Psoas muscle (tissue), 8 donors: ENCODE data around the gene CDH4. TPM values are rescaled to one million over a fixed set of nuclear protein-coding genes. Genes with fewer than 3 reads are reported as not detected.
A peak's percentile ranks its signal among the peaks of the same experiment; 100 is the strongest.

Experiments used
- ATAC-seq, 4 donors: fragments of 200-7000 bp; cut with Tn5 transposase; one replicate each; pipeline ENCODE4 v1.9.1; 2020; ENCODE audit warnings: moderate library complexity in 3 of 4, mild to moderate bottlenecking in 2 of 4
- DNase-seq, 2 donors: peaks; one replicate each; pipeline ENCODE4 v3.0.0-alpha.2; 2020
- H3K27ac ChIP-seq: fragments of 200-600 bp; one replicate; pipeline ENCODE4 v1.8.0; 2022
- H3K27me3 ChIP-seq, 3 donors: fragments of 200-600 bp in 1 of 3; one replicate each; pipeline versions ENCODE4 v1.6.1 to v1.8.0; 2013 to 2022; ENCODE audit warnings: low read length in 2 of 3, mild to moderate bottlenecking in 2 of 3, moderate library complexity in 1 of 3; ENCODE audit not compliant: insufficient read depth in 3 of 3
- H3K36me3 ChIP-seq, 2 donors: fragments of 200-600 bp in 1 of 2; one replicate each; pipeline versions ENCODE4 v1.6.1 to v1.8.0; 2013 to 2022; ENCODE audit warnings: low read depth in 1 of 2, mild to moderate bottlenecking in 1 of 2, moderate library complexity in 1 of 2; ENCODE audit not compliant: insufficient read depth in 1 of 2
- H3K4me1 ChIP-seq: fragments of 200-600 bp; one replicate; pipeline ENCODE4 v1.8.0; 2022
- H3K4me3 ChIP-seq: fragments of 200-600 bp; one replicate; pipeline ENCODE4 v1.8.0; 2022; ENCODE audit warnings: mild to moderate bottlenecking
- H3K9me3 ChIP-seq: fragments of 200-600 bp; one replicate; pipeline ENCODE4 v1.8.0; 2022
- WGBS, 3 donors: extraction: QIAGEN DNeasy Blood & Tissue Kit; methylation state at CpG; one replicate each; pipeline versions ENCODE4 v1.1.6 to v1.1.7; 2013; 5-methylcytosine and 5-hydroxymethylcytosine counted together
- intact Hi-C, 2 donors: fragments of 100-400 bp; cut with DNase I; formaldehyde crosslinking; loops; one replicate each; pipeline versions ENCODE4 v1.11.0 to v1.14.2; 2022
- polyA plus RNA-seq, 3 donors: library from polyadenylated mRNA; stranded (reverse); fragments of 200-250 nt; gene quantifications; one replicate each; pipeline ENCODE4 v1.2.3, GENCODE V29; 2013
- total RNA-seq, 4 donors: library from RNA; stranded (reverse); fragmentation: NEBNext Ultra II Directional in 2 of 4; extraction: Animal tissue kit (Norgen Biotek cat#: 25700) in 2 of 4; gene quantifications; one replicate each; pipeline versions ENCODE4 v1.2.1 to v1.2.4, GENCODE V29; 2021 to 2023
- TF ChIP-seq, protein P1 (sequence below): fragments of 200-600 bp; IDR thresholded peaks from one replicate; pipeline ENCODE4 v1.8.0; 2022; ENCODE audit warnings: antibody characterized with exemption
- donor health status: healthy with polysubstance abuse.
- donor health status: DM: no; HTN: no; CAD: no; lungs with moderate emphysema.
- donor health status: Bipolar disorder and iron deficiency.
- donor health status: healthy.
- donor health status: DM: yes; HTN: yes; CAD: no.
- donor health status: DM: no; HTN: no; CAD: no.
- donor health status: DM: no; HTN: no; CAD: no.
- donor health status: DM: yes; HTN: yes; CAD: no.

The CDH4 gene
- total and polyA plus RNA-seq, 7 donors: 0.26 to 1.0 (median 0.34) TPM

- H3K4me3 ChIP-seq: no peak overlapping the region
- H3K27me3 ChIP-seq: no peaks in the 10 kb centered on the region
- H3K9me3 ChIP-seq: no peaks in the 10 kb centered on the region
- H3K4me1 ChIP-seq: no peaks in the 10 kb centered on the region
- DNase-seq (no peak), ATAC-seq (no peak)
- no peak overlapping the region for H3K27ac ChIP-seq
- WGBS, 3 donors: 93 to 95% (median 94%) methylated on average over 14 of the region's 14 CpGs
- intact Hi-C loops: no loop called here
- TF ChIP-seq, protein P1, sequence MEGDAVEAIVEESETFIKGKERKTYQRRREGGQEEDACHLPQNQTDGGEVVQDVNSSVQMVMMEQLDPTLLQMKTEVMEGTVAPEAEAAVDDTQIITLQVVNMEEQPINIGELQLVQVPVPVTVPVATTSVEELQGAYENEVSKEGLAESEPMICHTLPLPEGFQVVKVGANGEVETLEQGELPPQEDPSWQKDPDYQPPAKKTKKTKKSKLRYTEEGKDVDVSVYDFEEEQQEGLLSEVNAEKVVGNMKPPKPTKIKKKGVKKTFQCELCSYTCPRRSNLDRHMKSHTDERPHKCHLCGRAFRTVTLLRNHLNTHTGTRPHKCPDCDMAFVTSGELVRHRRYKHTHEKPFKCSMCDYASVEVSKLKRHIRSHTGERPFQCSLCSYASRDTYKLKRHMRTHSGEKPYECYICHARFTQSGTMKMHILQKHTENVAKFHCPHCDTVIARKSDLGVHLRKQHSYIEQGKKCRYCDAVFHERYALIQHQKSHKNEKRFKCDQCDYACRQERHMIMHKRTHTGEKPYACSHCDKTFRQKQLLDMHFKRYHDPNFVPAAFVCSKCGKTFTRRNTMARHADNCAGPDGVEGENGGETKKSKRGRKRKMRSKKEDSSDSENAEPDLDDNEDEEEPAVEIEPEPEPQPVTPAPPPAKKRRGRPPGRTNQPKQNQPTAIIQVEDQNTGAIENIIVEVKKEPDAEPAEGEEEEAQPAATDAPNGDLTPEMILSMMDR: no peak
- peaks cover 6 to 48% of the 10 kb centered on the region in 2 donors for H3K36me3 ChIP-seq
Measured at GRCh38 chr20:61974357-61974665, 722.2 kb downstream of the CDH4 start.

DNA sequence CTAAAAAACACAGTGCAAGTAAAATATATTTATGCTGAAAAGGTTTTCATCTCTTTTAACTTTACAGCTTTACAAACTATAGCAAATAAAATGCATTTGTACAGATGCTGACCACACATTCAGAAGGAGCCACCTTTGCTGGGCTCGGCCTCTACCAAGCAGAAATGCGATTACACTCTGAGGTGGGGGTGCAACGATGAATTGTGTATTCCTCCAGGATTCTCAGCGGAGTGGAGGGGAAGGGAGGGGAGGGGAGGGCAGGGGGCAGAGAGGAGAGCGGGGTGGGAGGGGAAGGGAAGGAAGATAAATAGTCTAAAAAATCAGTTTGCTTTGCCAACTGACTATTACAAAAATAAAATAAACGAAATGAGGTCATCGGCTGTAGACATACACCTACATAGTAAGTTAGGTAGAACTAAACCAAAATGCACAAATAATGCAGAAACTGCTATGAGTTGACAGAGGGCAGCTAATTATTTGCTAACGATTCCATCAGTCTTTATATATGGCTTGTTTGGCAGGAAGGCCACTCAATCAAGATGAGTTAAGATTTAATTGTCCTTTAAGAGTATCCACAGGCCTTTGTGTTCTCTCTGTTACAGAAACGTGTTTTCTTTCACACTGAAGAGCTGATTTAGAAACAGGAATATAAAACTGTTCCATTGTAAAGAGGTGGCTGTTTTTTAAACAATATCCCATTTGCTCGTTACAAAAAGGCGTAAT is 723.5 kb downstream of the CDH4 start:
- no peak for DNase-seq
- WGBS, 3 donors: 86 to 87% (median 86%) methylated on average over 11 of the region's 11 CpGs

DNA sequence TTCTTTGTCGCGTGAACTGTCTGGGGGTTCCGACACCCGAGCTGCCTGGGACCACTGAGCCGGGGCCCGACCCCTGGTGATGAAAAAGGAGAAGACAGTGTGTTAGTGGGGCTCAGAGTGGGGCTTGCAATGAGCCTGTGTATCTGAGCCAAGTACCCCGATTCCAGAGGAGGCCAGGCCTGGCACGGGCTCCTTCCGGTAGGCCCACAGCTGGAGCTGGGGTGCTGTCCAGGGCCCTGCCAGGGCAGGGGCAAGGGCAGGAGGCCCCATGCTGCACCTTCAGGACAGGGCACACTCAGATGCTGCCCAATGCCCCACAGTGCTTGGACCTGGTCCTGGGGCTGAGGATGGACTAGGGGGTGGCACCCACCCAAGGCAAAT is 724.2 kb downstream of the CDH4 start:
- H3K27me3 ChIP-seq: no peaks in the 10 kb centered on the region
- no peaks in the 10 kb centered on the region for H3K4me1 ChIP-seq
- no peak overlapping the region for H3K27ac ChIP-seq
- WGBS, 3 donors: 79 to 85% (median 80%) methylated on average over 9 of the region's 9 CpGs
- H3K9me3 ChIP-seq: no peaks in the 10 kb centered on the region
- peak in 1 of 4 donors; percentile 35 for ATAC-seq
- H3K36me3 ChIP-seq: peaks cover 6 to 48% of the 10 kb centered on the region in 2 donors
- TF ChIP-seq, protein P1: no peak
- intact Hi-C loops: no loop called here
- no peak overlapping the region for H3K4me3 ChIP-seq
- DNase-seq: no peak

More for the DNA sequence above, 723.5 kb downstream of the CDH4 start:
- Histone ChIP-seq H3K27me3 (no peaks in the 10 kb centered on the region), H3K4me1 (no peaks in the 10 kb centered on the region), H3K36me3 (peaks cover 6 to 48% of the 10 kb centered on the region in 2 donors), H3K4me3 (no peak overlapping the region), H3K27ac (no peak overlapping the region), H3K9me3 (no peaks in the 10 kb centered on the region)
- TF ChIP-seq, protein P1: no peak
- no peak for ATAC-seq
- intact Hi-C loops: no loop called here

GRCh38 chr20:61976644-61977418 is 724.8 kb downstream of the CDH4 start:
- H3K9me3 ChIP-seq: no peaks in the 10 kb centered on the region
- no peaks in the 10 kb centered on the region for H3K27me3 ChIP-seq
- H3K4me3 ChIP-seq: no peak overlapping the region
- no peak for DNase-seq
- 94 to 96% (median 96%) methylated on average over 40 to 45 of the region's 45 CpGs for WGBS, 3 donors
- H3K27ac ChIP-seq: no peak overlapping the region
- TF ChIP-seq, protein P1: no peak
- intact Hi-C loops: no loop called here
- H3K36me3 ChIP-seq: peaks cover 6 to 44% of the 10 kb centered on the region in 2 donors
- H3K4me1 ChIP-seq: no peaks in the 10 kb centered on the region
- no peak for ATAC-seq
